Epithelial cell of proximal tubule (primary cell): ENCODE measurements around the gene FAM222B. TPM values are rescaled to one million over a fixed set of nuclear protein-coding genes. Genes with fewer than 3 reads are reported as not detected.
"Not testable (repeated sequence)": the region's sequence is repeated elsewhere in the genome, so short reads cannot be mapped to it uniquely, and the experiment has no call there.

Experiments
- DNase-seq: peaks from one replicate; pipeline ENCODE4 v3.0.0-alpha.2; 2011; ENCODE audit warnings: low read depth
- H3K4me3 ChIP-seq: 2 replicates; pipeline ENCODE4 v1.5.1; 2011; ENCODE audit warnings: low read depth, mild to moderate bottlenecking, low read length
- CTCF ChIP-seq: conservative IDR thresholded peaks from 2 replicates; pipeline ENCODE4 v1.5.1; 2012; ENCODE audit warnings: low read depth, mild to moderate bottlenecking, low read length
- total RNA-seq: library from RNA; depleted of rRNA; stranded (reverse); fragments of >200 nt; gene quantifications from 2 replicates; pipeline ENCODE4 v1.2.3, GENCODE V29; 2015

FAM222B gene
- total RNA-seq, 1 donor from 2014 or later: 11.9 TPM

- no peak for TF ChIP-seq CTCF
- no peak for DNase-seq
- peak overlapping the region; percentile 67 for H3K4me3 ChIP-seq
Measured at GRCh38 chr17:28725660-28726225, 116.8 kb downstream of the FAM222B start.

- peak overlapping the region; percentile 67 for H3K4me3 ChIP-seq
- no peak for DNase-seq
- TF ChIP-seq CTCF: no peak
Measured at GRCh38 chr17:28725166-28725659, 117.4 kb downstream of the FAM222B start.

DNA sequence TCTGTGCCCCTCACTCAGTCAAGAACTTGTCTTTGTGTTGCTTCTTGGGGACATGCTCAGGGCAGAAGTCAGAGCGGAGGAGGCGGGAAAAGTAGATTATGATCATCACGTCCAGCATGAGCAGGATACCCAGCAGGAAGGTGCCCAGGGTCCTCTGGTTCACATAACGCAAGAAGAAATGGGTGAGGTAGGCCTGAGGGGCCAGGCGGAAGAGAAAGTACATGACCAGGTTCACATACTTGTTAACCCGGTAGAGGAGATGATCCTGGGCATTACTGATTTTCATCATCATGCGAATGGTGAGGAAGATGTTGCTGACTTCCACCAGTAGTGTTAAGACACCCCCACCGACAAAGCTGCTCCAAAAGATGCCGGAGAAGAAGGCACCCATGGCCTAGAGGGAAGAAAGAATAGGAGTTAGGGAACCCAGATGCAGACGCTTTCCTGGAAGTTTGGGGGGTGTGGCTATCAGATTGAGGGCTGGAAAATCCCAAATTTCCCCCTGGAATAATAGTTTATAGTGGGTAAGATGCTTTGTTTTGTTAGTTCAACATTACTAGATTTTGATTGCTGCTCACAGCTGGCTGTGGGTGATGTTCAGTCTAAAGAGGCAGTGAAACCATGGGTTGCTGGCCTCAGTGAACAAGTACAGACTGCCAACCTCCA is 118.0 kb downstream of the FAM222B start:
- no peak for TF ChIP-seq CTCF
- H3K4me3 ChIP-seq: peak overlapping the region; percentile 67
- DNase-seq: no peak

DNA sequence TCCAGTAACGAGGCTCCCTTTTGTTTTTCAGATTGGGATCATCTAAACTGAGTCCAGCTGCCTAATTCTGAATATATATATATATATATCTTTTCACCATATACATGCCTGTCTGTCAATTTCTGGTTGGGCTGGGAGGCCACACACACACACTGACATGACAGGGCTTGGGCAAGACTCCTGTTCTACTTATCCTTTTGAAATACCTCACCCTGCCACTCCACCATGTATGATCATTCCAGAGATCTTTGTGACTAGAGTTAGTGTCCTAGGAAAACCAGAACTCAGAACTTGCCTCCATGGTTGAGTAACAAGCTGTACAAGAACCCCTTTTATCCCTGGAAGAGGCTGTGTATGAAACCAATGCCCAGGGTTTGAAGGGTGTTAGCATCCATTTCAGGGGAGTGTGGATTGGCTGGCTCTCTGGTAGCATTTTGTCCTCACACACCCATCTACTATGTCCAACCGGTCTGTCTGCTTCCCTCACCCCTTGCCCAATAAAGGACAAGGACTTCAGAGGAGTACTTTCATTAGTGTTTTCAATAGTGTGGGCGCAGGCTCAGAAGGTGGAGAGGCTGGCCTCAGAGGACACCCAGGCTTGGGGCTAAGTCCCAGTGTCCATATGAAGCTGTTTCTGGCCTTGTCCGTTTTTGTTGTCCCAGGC is 118.6 kb downstream of the FAM222B start:
- DNase-seq, H3K4me3 ChIP-seq: not testable (repeated sequence)

GRCh38 chr17:28723159-28723835 is 119.3 kb downstream of the FAM222B start:
- DNase-seq: no peak
- H3K4me3 ChIP-seq: no peak overlapping the region
- TF ChIP-seq CTCF: no peak

- no peak for DNase-seq
- no peak for TF ChIP-seq CTCF
- peak overlapping the region; percentile 96 for H3K4me3 ChIP-seq
Measured at GRCh38 chr17:28722417-28723158, 120.0 kb downstream of the FAM222B start.

GRCh38 chr17:28720997-28721329 is 121.6 kb downstream of the FAM222B start:
- not testable (repeated sequence) for DNase-seq
- H3K4me3 ChIP-seq: peak overlapping the region; percentile 96
